ES-I3 (cell line): ENCODE measurements around the gene ARHGEF18.
"Not testable (repeated sequence)": the region's sequence is repeated elsewhere in the genome, so short reads cannot be mapped to it uniquely, and the experiment has no call there.

Source experiments
- H3K36me3 ChIP-seq: 2 replicates; pipeline ENCODE4 v1.6.1; 2013; ENCODE audit warnings: mild to moderate bottlenecking, low read length, control low read depth, moderate library complexity; ENCODE audit not compliant: insufficient read depth
- H3K4me1 ChIP-seq: 2 replicates; pipeline ENCODE4 v1.6.1; 2013; ENCODE audit warnings: mild to moderate bottlenecking, control low read depth, low read length; ENCODE audit not compliant: insufficient read depth
- H3K9ac ChIP-seq: 2 replicates; pipeline ENCODE4 v1.6.1; 2013; ENCODE audit warnings: low read depth, mild to moderate bottlenecking, low read length, moderate library complexity
- H3K9me3 ChIP-seq: 2 replicates; pipeline ENCODE4 v1.6.1; 2013; ENCODE audit warnings: mild to moderate bottlenecking, low read length, moderate library complexity; ENCODE audit not compliant: control insufficient read depth, insufficient read depth

The ARHGEF18 gene

GRCh38 chr19:7358102-7358597, 9.4 kb downstream of the ARHGEF18 start:
- peaks cover 9% of the 10 kb centered on the region; the same call in 1 of the 2 replicates for H3K4me1 ChIP-seq
- no peak overlapping the region for H3K9ac ChIP-seq
- no peaks in the 10 kb centered on the region for H3K9me3 ChIP-seq
- H3K36me3 ChIP-seq = no peaks in the 10 kb centered on the region

- Histone ChIP-seq H3K4me1 (peaks cover 9% of the 10 kb centered on the region; the same call in 1 of the 2 replicates), H3K36me3 (no peaks in the 10 kb centered on the region), H3K9ac (no peak overlapping the region), H3K9me3 (no peaks in the 10 kb centered on the region)
Observed at GRCh38 chr19:7360393-7360984, 11.8 kb downstream of the ARHGEF18 start.

GRCh38 chr19:7363225-7363624, 14.5 kb downstream of the ARHGEF18 start:
- Histone ChIP-seq H3K36me3 (no peaks in the 10 kb centered on the region), H3K9ac (no peak overlapping the region), H3K4me1 (peaks cover 11% of the 10 kb centered on the region; the same call in 1 of the 2 replicates), H3K9me3 (no peaks in the 10 kb centered on the region)

- Histone ChIP-seq H3K9me3 (no peaks in the 10 kb centered on the region), H3K9ac (no peak overlapping the region), H3K36me3 (no peaks in the 10 kb centered on the region), H3K4me1 (peaks cover 4% of the 10 kb centered on the region; the same call in 1 of the 2 replicates)
Observed at GRCh38 chr19:7366701-7367420, 18.1 kb downstream of the ARHGEF18 start.

GRCh38 chr19:7368456-7368855, 19.7 kb downstream of the ARHGEF18 start:
- Histone ChIP-seq H3K36me3 (no peaks in the 10 kb centered on the region), H3K4me1 (peaks cover 4% of the 10 kb centered on the region; the same call in 1 of the 2 replicates), H3K9me3 (no peaks in the 10 kb centered on the region), H3K9ac (no peak overlapping the region)

- not testable (repeated sequence) for H3K9ac ChIP-seq, H3K4me1 ChIP-seq, H3K9me3 ChIP-seq, H3K36me3 ChIP-seq
Observed at GRCh38 chr19:7368866-7369265, 20.1 kb downstream of the ARHGEF18 start.

- Histone ChIP-seq H3K9me3 (no peaks in the 10 kb centered on the region), H3K4me1 (peaks cover 6% of the 10 kb centered on the region; the same call in 1 of the 2 replicates), H3K9ac (no peak overlapping the region), H3K36me3 (no peaks in the 10 kb centered on the region)
Observed at GRCh38 chr19:7370546-7370945, 21.8 kb downstream of the ARHGEF18 start.

- no peaks in the 10 kb centered on the region for H3K9me3 ChIP-seq
- no peaks in the 10 kb centered on the region for H3K36me3 ChIP-seq
- H3K9ac ChIP-seq = no peak overlapping the region
- H3K4me1 ChIP-seq = peaks cover 11% of the 10 kb centered on the region
Observed at GRCh38 chr19:7371001-7371400, 22.3 kb downstream of the ARHGEF18 start.

GRCh38 chr19:7372810-7373209, 24.1 kb downstream of the ARHGEF18 start:
- Histone ChIP-seq H3K36me3 (no peaks in the 10 kb centered on the region), H3K9ac (no peak overlapping the region), H3K4me1 (peaks cover 19% of the 10 kb centered on the region), H3K9me3 (no peaks in the 10 kb centered on the region)

- Histone ChIP-seq H3K9me3 (no peaks in the 10 kb centered on the region), H3K4me1 (peaks cover 15% of the 10 kb centered on the region), H3K9ac (no peak overlapping the region), H3K36me3 (no peaks in the 10 kb centered on the region)
Observed at GRCh38 chr19:7373862-7374261, 25.1 kb downstream of the ARHGEF18 start.

GRCh38 chr19:7376151-7376852, 27.6 kb downstream of the ARHGEF18 start:
- Histone ChIP-seq H3K36me3 (no peaks in the 10 kb centered on the region), H3K4me1 (peaks cover 15% of the 10 kb centered on the region), H3K9ac (no peak overlapping the region), H3K9me3 (no peaks in the 10 kb centered on the region)

GRCh38 chr19:7377196-7377595, 28.5 kb downstream of the ARHGEF18 start:
- peaks cover 15% of the 10 kb centered on the region for H3K4me1 ChIP-seq
- H3K9me3 ChIP-seq = no peaks in the 10 kb centered on the region
- no peak overlapping the region for H3K9ac ChIP-seq
- no peaks in the 10 kb centered on the region for H3K36me3 ChIP-seq

GRCh38 chr19:7381073-7381390, 32.3 kb downstream of the ARHGEF18 start:
- H3K9me3 ChIP-seq = no peaks in the 10 kb centered on the region
- no peaks in the 10 kb centered on the region for H3K36me3 ChIP-seq
- H3K4me1 ChIP-seq = peaks cover 7% of the 10 kb centered on the region
- no peak overlapping the region for H3K9ac ChIP-seq

GRCh38 chr19:7382694-7383093, 34.0 kb downstream of the ARHGEF18 start:
- H3K9ac ChIP-seq = no peak overlapping the region
- no peaks in the 10 kb centered on the region for H3K9me3 ChIP-seq
- H3K36me3 ChIP-seq = no peaks in the 10 kb centered on the region
- peaks cover 7% of the 10 kb centered on the region; the same call in 1 of the 2 replicates for H3K4me1 ChIP-seq

GRCh38 chr19:7383284-7383683, 34.5 kb downstream of the ARHGEF18 start:
- Histone ChIP-seq H3K4me1 (peaks cover 7% of the 10 kb centered on the region; the same call in 1 of the 2 replicates), H3K9me3 (no peaks in the 10 kb centered on the region), H3K9ac (no peak overlapping the region), H3K36me3 (no peaks in the 10 kb centered on the region)
